Measurements from ENCODE around the gene DFFA.

Gene DFFA

GRCh38 chr1:10446790-10447422 lies 25.4 kb downstream of the DFFA start:
- Histone ChIP-seq H3K9me3 (no peaks in the 10 kb centered on the region), H3K4me3 (no peak overlapping the region), H3K27me3 (peaks cover 0 to 12% of the 10 kb centered on the region in 2 donors), H3K27ac (no peak overlapping the region), H3K4me1 (peaks cover 0 to 9% (median 4%) of the 10 kb centered on the region in 4 donors), H3K36me3 (peaks cover 0 to 7% (median 5%) of the 10 kb centered on the region in 3 donors)
- TF ChIP-seq, protein P1, sequence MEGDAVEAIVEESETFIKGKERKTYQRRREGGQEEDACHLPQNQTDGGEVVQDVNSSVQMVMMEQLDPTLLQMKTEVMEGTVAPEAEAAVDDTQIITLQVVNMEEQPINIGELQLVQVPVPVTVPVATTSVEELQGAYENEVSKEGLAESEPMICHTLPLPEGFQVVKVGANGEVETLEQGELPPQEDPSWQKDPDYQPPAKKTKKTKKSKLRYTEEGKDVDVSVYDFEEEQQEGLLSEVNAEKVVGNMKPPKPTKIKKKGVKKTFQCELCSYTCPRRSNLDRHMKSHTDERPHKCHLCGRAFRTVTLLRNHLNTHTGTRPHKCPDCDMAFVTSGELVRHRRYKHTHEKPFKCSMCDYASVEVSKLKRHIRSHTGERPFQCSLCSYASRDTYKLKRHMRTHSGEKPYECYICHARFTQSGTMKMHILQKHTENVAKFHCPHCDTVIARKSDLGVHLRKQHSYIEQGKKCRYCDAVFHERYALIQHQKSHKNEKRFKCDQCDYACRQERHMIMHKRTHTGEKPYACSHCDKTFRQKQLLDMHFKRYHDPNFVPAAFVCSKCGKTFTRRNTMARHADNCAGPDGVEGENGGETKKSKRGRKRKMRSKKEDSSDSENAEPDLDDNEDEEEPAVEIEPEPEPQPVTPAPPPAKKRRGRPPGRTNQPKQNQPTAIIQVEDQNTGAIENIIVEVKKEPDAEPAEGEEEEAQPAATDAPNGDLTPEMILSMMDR (IDR thresholded peaks at IDR 0.05), result no peak
- intact Hi-C loops (cut with DNase I; ENCODE audit: low total_unique reads), result no loop called here
- DNase-seq, result no peak

- DNase-seq, result no peak
- H3K36me3 ChIP-seq, result peaks cover 0 to 7% (median 5%) of the 10 kb centered on the region in 3 donors
- H3K27ac ChIP-seq, result no peak overlapping the region
- H3K4me3 ChIP-seq, result no peak overlapping the region
- H3K27me3 ChIP-seq, result peaks cover 0 to 7% of the 10 kb centered on the region in 2 donors
- H3K9me3 ChIP-seq, result no peaks in the 10 kb centered on the region
- intact Hi-C loops (cut with DNase I; ENCODE audit: low total_unique reads), result no loop called here
- H3K4me1 ChIP-seq, result no peaks in the 10 kb centered on the region
- TF ChIP-seq, protein P1 (IDR thresholded peaks at IDR 0.05), result no peak
Measured at GRCh38 chr1:10444795-10445397, 27.4 kb downstream of the DFFA start.

DNA sequence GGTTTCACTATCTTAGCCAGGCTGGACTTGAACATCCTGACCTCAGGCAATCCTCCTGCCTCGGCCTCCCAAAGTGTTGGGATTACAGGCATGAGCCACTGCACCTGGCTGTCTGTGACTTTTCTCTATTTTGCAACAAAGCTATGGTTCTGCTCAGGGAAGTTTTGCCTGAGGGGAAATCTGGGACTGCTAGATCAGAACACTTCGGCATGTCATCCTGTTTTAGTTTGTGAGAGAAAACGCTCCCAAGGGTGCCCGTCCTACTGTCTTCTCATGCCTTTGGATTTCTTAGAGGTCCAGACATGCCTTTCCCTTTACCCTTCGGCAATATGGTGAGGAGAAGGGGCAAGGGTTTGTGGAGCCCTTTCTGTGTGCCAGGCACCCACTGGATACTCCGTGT lies 28.1 kb downstream of the DFFA start:
- DNase-seq, result no peak
- H3K36me3 ChIP-seq, result peaks cover 0 to 9% (median 7%) of the 10 kb centered on the region in 3 donors
- TF ChIP-seq, protein P1 (IDR thresholded peaks at IDR 0.05), result no peak
- no peak overlapping the region for H3K27ac ChIP-seq
- peaks cover 0 to 3% of the 10 kb centered on the region in 2 donors for H3K27me3 ChIP-seq
- H3K4me3 ChIP-seq, result no peak overlapping the region
- no peaks in the 10 kb centered on the region for H3K9me3 ChIP-seq
- intact Hi-C loops (cut with DNase I; ENCODE audit: low total_unique reads), result no loop called here
- no peaks in the 10 kb centered on the region for H3K4me1 ChIP-seq

GRCh38 chr1:10440794-10441193 lies 31.5 kb downstream of the DFFA start:
- Histone ChIP-seq H3K9me3 (no peaks in the 10 kb centered on the region), H3K36me3 (peaks cover 0 to 9% (median 7%) of the 10 kb centered on the region in 3 donors), H3K4me3 (no peak overlapping the region), H3K4me1 (no peaks in the 10 kb centered on the region), H3K27ac (no peak overlapping the region), H3K27me3 (no peaks in the 10 kb centered on the region)
- intact Hi-C loops (cut with DNase I; ENCODE audit: low total_unique reads), result no loop called here
- TF ChIP-seq, protein P1 (IDR thresholded peaks at IDR 0.05), result no peak
- no peak for DNase-seq

DNA sequence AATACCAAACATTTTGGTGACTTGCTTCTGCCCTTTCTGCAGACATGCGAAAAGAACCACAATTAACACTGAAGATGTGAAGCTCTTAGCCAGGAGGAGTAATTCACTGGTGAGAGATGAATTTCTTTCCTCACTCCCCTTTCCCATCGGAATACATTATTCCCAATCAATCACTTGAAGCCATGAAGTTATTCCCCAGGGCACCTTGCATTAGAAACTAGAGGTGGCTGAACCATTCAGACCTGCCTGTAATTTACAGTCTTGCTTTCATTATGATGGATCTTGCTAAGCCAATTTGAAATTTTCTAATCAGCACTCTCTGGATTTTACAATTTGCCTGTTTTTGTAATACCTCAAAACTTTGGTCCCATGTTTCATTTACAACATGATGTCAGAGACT lies 32.0 kb downstream of the DFFA start:
- Histone ChIP-seq H3K36me3 (peaks cover 0 to 9% (median 7%) of the 10 kb centered on the region in 3 donors), H3K4me1 (no peaks in the 10 kb centered on the region), H3K4me3 (no peak overlapping the region), H3K27ac (no peak overlapping the region), H3K27me3 (no peaks in the 10 kb centered on the region), H3K9me3 (no peaks in the 10 kb centered on the region)
- TF ChIP-seq, protein P1 (IDR thresholded peaks at IDR 0.05), result no peak
- no peak for DNase-seq
- intact Hi-C loops (cut with DNase I; ENCODE audit: low total_unique reads), result no loop called here

All from tibial artery (tissue), 4 donors.